ENCODE measurements around the gene GGACT.

GRCh38 chr13:100522618-100523309 lies 65.8 kb downstream of the GGACT start:
- TF ChIP-seq POLR2AphosphoS5 (IDR thresholded peaks at IDR 0.05; ENCODE audit: low read depth, low read length) (no peak), TAF1 (IDR thresholded peaks at IDR 0.05; ENCODE audit: borderline replicate concordance, insufficient read depth, low read length) (no peak), REST (IDR thresholded peaks at IDR 0.05; ENCODE audit: insufficient read depth in 1 of 2, low read depth in 2 of 2, low read length in 2 of 2) (no peak), SIN3A (IDR thresholded peaks at IDR 0.05; ENCODE audit: borderline replicate concordance, insufficient read depth, low read length) (no peak), FOXP2 (optimal IDR thresholded peaks at IDR 0.05; ENCODE audit: borderline replicate concordance, extremely low read depth, extremely low read length, insufficient read depth) (no peak)
